Measurements from ENCODE around the gene HOTAIR.

HOTAIR gene

DNA sequence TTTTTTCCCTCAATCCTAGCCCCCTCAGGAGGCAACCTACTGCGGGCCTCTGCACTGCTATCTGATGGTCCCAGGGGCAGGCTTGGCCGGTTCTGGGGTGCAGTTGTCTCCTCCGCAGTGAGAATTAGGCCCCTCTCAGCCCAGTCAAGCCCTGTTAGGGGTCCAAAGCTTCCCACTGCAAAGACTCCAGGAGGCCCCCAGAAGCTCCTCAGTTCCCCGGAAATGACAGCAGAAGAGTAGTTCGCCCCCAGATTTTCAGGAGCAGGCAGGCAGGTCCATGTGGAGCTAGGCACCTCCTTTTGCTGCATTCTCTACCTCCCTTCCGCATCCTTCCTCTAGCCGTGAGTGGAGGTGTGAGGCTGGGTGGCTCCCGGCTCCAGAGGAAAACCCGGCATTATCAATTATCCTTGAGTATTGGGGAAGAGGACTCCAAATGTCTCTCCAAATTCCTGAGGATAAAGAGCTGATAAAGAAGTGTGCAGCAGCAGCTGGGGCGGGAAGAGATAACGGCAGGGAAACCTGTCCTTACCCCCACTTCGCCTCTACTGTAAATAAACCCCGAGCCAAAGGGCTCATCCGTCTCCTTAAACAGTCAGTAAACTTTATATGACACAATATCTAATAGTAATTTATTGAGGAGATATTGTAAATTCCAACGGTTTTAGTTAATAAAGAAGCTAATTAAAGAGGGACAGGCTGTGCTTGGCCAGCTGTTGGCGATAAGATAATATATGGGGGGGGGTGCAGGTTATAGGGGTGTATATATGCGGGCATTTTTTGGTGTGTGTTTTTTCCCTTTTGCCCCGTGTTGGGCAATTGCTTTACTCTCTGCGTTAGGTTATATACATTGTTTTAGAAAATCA lies 20.7 kb downstream of the HOTAIR start:
- no peak for DNase-seq
- no peak for TF ChIP-seq GATA1 (IDR thresholded peaks at IDR 0.05; ENCODE audit: low read depth, low read length)
- TF ChIP-seq POLR2A (IDR thresholded peaks at IDR 0.05; ENCODE audit: low read length) = no peak

GRCh38 chr12:53952871-53953734 lies 21.7 kb downstream of the HOTAIR start:
- TF ChIP-seq GATA1 (IDR thresholded peaks at IDR 0.05; ENCODE audit: low read depth, low read length) = no peak
- TF ChIP-seq POLR2A (IDR thresholded peaks at IDR 0.05; ENCODE audit: low read length) = no peak

DNA sequence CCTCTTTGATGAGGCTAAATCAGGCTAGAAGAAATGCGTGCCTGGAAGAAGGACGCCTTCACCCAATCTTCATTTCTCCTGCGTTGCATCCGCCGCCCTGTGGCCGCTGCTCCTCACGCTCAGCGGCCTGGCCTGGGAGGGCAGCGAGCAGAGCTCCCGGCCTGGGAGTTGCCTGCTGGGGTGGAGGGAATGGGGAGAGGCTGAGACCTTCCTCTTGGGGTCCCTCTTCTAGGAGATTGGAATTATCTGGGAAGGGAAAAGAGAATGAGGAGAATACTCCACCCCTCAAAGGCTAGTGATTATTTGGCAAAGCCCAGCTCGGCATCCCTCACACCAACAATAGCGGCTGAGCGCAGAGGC lies 22.4 kb downstream of the HOTAIR start:
- TF ChIP-seq GATA1 (IDR thresholded peaks at IDR 0.05; ENCODE audit: low read depth, low read length) (no peak), POLR2A (IDR thresholded peaks at IDR 0.05; ENCODE audit: low read length) (no peak)
- DNase-seq = no peak

More at GRCh38 chr12:53952871-53953734, 21.7 kb downstream of the HOTAIR start:
- DNase-seq = no peak

DNA sequence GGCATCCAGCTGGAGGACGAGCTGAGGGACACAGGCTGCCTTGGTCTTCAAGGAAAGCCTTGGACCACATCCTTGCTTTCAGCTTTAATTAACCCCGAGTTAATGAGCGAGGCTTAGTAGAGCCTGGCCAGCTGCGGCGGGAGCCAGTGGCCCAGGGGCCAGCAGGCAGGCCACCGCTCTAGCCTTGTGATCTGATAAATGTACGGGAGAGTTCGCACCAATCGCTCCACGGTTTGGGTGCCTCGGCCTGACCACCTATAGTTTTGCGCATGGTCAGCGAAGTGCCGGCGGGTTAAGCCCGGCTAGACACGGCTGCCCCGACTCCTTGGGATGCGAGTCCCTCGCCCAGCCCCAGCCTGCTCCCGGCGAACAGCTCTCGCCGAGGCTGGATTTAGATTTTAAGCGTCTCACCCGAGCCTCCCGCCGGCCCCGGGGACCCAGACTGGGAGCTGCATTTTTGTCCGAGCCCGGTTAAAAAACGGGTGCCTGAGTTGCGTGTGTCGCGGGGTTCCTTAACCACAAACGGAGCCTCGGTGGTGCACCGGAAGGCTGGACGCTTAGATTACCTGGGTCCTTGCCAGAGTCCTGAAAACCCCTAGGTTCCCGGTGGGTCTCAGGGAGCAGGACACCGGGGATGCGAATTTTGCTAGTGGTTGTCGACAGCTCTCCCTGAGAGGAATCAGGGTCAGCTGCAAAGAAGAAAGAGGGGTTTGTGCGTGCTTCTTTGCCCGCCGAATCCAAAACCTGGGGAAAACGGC lies 23.0 kb downstream of the HOTAIR start:
- DNase-seq = no peak
- TF ChIP-seq POLR2A (IDR thresholded peaks at IDR 0.05; ENCODE audit: low read length) (no peak), GATA1 (IDR thresholded peaks at IDR 0.05; ENCODE audit: low read depth, low read length) (no peak)

GRCh38 chr12:53950789-53951576 lies 23.8 kb downstream of the HOTAIR start:
- no peak for DNase-seq
- no peak for TF ChIP-seq GATA1 (IDR thresholded peaks at IDR 0.05; ENCODE audit: low read depth, low read length)
- no peak for TF ChIP-seq POLR2A (IDR thresholded peaks at IDR 0.05; ENCODE audit: low read length)

DNA sequence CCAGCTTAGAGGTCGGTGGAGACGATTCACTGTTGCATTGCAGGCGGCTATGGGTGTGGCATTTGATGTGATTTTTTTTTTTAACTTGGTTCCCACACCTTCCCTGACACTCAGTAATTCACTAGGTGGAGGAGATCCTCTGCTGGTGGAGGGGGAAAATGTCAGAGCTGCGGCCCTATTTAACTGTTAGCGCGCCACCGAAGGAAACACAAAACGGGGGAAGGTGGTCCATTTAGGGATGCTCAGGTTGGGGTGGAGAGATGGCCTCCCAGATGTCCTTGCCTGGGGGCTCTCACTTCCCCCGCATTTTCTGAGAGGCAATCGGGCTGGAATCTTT lies 24.3 kb downstream of the HOTAIR start:
- TF ChIP-seq GATA1 (IDR thresholded peaks at IDR 0.05; ENCODE audit: low read depth, low read length) (no peak), POLR2A (IDR thresholded peaks at IDR 0.05; ENCODE audit: low read length) (no peak)
- DNase-seq = no peak

GRCh38 chr12:53949631-53950436 lies 24.9 kb downstream of the HOTAIR start:
- DNase-seq = no peak
- TF ChIP-seq GATA1 (IDR thresholded peaks at IDR 0.05; ENCODE audit: low read depth, low read length) (no peak), POLR2A (IDR thresholded peaks at IDR 0.05; ENCODE audit: low read length) (no peak)

- TF ChIP-seq GATA1 (IDR thresholded peaks at IDR 0.05; ENCODE audit: low read depth, low read length) (no peak), POLR2A (IDR thresholded peaks at IDR 0.05; ENCODE audit: low read length) (no peak)
- peak in 1 of 2 experiments; percentile 45 for DNase-seq
Observed at GRCh38 chr12:53948650-53949593, 25.8 kb downstream of the HOTAIR start.

DNA sequence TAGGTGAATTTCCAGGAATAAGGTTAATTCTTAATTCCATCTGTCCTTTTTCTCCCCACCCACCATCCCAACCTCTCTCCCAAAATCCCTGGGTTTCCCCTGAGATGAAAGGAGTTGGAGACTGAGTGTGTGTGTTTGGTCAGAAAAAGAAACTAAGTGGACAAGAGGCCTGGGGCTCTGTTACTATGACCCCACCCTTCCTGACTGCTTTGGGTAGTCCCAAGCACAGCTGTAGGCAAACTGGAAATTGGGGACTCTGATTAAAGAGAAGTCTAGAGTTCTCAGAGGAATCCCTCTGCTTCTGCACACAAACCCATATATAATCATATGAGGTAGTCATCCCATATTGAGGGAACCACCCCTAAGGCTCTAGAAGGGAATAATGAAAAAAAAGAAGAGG lies 27.0 kb downstream of the HOTAIR start:
- DNase-seq = no peak
- TF ChIP-seq POLR2A (IDR thresholded peaks at IDR 0.05; ENCODE audit: low read length) = no peak
- TF ChIP-seq GATA1 (IDR thresholded peaks at IDR 0.05; ENCODE audit: low read depth, low read length) = no peak

DNA sequence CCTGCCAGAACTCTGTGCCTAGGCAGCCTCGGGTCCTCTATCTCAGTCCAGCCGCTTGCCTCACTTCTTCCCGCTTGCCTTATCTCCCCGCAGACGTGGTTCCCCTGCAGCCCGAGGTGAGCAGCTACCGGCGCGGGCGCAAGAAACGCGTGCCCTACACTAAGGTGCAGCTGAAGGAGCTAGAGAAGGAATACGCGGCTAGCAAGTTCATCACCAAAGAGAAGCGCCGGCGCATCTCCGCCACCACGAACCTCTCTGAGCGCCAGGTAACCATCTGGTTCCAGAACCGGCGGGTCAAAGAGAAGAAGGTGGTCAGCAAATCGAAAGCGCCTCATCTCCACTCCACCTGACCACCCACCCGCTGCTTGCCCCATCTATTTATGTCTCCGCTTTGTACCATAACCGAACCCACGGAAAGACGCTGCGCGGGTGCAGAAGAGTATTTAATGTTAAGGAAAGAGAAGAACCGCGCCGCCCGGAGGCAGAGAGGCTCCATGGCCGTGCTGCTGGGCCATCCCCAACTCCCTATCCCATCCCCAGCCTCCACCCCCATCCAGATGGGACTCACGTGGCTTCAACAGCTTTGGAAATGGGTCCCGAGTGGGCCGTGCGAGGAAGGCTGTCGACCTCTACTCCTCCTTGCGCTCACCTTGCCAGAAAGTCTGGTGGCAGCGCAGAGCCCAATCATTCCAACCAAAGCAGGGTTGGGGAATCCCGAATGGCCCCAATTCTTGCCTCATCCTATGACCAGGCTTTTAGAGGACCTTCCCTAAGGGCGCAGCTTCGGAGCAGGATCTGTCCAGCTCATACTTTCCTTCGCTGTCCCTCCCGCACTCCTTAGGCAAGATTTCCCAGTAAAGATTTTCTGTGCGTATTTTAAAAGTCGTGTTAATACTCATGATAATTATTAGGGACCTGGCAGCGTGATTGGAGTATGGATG lies 29.6 kb downstream of the HOTAIR start:
- TF ChIP-seq POLR2A (IDR thresholded peaks at IDR 0.05; ENCODE audit: low read length) = no peak
- TF ChIP-seq GATA1 (IDR thresholded peaks at IDR 0.05; ENCODE audit: low read depth, low read length) = no peak
- no peak for DNase-seq
